NAMALWA (cell line): ENCODE data around the gene SMARCC1.

ENCODE experiments used
- DNase-seq: peaks from one replicate; pipeline ENCODE4 v3.0.0-alpha.2; 2015; ENCODE audit warnings: low spot score

Gene SMARCC1

GRCh38 chr3:47630810-47631209 is 150.9 kb downstream of the SMARCC1 start:
- no peak for DNase-seq

- no peak for DNase-seq
Measured at GRCh38 chr3:47629770-47630169, 151.9 kb downstream of the SMARCC1 start.

GRCh38 chr3:47628426-47628825 is 153.3 kb downstream of the SMARCC1 start:
- DNase-seq = no peak

GRCh38 chr3:47622671-47623461 is 158.8 kb downstream of the SMARCC1 start:
- DNase-seq = no peak

GRCh38 chr3:47617086-47618010 is 164.3 kb downstream of the SMARCC1 start:
- DNase-seq = no peak

GRCh38 chr3:47614788-47615187 is 166.9 kb downstream of the SMARCC1 start:
- no peak for DNase-seq

- DNase-seq = peak; percentile 61
Measured at GRCh38 chr3:47613722-47614121, 168.0 kb downstream of the SMARCC1 start.

GRCh38 chr3:47612879-47613278 is 168.8 kb downstream of the SMARCC1 start:
- DNase-seq = no peak

- no peak for DNase-seq
Measured at GRCh38 chr3:47612178-47612577, 169.5 kb downstream of the SMARCC1 start.

- DNase-seq = no peak
Measured at GRCh38 chr3:47611576-47611975, 170.1 kb downstream of the SMARCC1 start.

GRCh38 chr3:47610583-47610982 is 171.1 kb downstream of the SMARCC1 start:
- DNase-seq = no peak

- DNase-seq = no peak
Measured at GRCh38 chr3:47607335-47607734, 174.4 kb downstream of the SMARCC1 start.

- DNase-seq = no peak
Measured at GRCh38 chr3:47606165-47606564, 175.5 kb downstream of the SMARCC1 start.

- no peak for DNase-seq
Measured at GRCh38 chr3:47605652-47606051, 176.0 kb downstream of the SMARCC1 start.

- DNase-seq = no peak
Measured at GRCh38 chr3:47604145-47604544, 177.5 kb downstream of the SMARCC1 start.

GRCh38 chr3:47603332-47603731 is 178.4 kb downstream of the SMARCC1 start:
- DNase-seq = no peak

GRCh38 chr3:47601281-47601680 is 180.4 kb downstream of the SMARCC1 start:
- no peak for DNase-seq

GRCh38 chr3:47594792-47595191 is 186.9 kb downstream of the SMARCC1 start:
- DNase-seq = no peak

- no peak for DNase-seq
Measured at GRCh38 chr3:47592066-47592795, 189.5 kb downstream of the SMARCC1 start.

GRCh38 chr3:47590216-47590615 is 191.5 kb downstream of the SMARCC1 start:
- no peak for DNase-seq

GRCh38 chr3:47588587-47588986 is 193.1 kb downstream of the SMARCC1 start:
- no peak for DNase-seq

GRCh38 chr3:47588053-47588452 is 193.6 kb downstream of the SMARCC1 start:
- DNase-seq = no peak
